ENCODE data around the gene CAPN8.

Gene CAPN8

DNA sequence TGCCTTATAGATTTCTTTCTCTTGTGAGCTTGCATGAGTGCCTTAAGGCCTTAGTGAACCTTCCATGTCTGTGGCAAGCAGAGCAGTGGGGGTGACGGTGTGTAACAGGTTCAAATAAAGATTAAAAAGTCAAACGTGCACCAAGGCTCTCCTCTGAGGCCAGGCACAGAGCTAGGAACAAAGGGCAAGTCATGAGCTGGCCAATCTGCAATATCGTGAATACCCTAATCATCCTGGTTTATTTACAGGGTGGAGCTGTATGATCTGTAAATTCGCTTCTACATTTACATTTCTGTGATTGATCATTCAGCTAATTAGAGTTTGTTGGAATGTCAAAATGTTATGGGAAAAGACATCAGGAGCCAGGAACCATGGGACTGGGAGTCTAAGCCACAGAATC is 120.2 kb downstream of the CAPN8 start:
- Mint-ChIP-seq H3K4me1 (ENCODE audit: low read depth) (no peaks in the 10 kb centered on the region), H3K4me3 (no peak overlapping the region), H3K36me3 (ENCODE audit: low read depth) (no peaks in the 10 kb centered on the region), H3K9me3 (no peaks in the 10 kb centered on the region), H3K27me3 (no peaks in the 10 kb centered on the region), H3K27ac (no peak overlapping the region)

DNA sequence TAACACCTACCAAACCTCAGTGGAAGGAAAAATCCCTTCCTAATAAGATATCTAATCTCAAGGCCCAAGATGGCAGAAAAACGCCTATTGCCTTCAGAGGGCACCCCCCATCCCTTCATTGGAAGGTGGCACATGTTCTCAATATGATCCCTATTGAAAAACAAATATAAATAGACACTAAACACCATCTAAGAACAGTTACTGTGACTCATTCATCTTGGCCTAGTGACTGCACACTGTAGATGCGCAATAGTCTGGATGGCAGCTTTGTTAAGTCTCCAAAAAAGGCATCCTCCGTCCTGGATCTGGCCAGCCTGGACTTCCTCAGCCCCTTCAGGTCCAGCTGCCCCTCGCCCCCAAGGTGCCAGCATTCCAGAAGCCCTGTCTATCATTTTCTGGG is 121.9 kb downstream of the CAPN8 start:
- H3K4me1 Mint-ChIP-seq (ENCODE audit: low read depth): no peaks in the 10 kb centered on the region
- no peaks in the 10 kb centered on the region for H3K9me3 Mint-ChIP-seq
- H3K27me3 Mint-ChIP-seq: peaks cover 2% of the 10 kb centered on the region
- H3K27ac Mint-ChIP-seq: no peak overlapping the region
- H3K4me3 Mint-ChIP-seq: no peak overlapping the region
- H3K36me3 Mint-ChIP-seq (ENCODE audit: low read depth): no peaks in the 10 kb centered on the region

DNA sequence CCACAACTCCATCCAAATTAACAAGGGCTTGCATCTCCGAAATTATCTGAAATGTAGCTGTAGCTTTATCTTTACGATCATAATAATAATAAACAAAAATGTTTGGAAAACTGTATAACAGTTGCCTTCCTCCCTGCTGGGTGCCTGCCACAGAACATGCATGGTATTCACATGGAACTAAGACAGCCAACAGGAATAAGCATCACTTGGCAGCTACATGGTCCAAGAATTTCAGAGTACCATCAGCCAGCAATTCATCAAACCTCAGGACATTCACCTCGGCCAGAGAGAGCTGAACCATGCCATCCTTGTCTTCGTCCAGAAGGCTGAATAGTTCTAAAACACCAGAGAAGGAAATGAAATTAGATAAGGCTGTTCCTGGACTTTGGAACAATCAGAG is 122.7 kb downstream of the CAPN8 start:
- no peaks in the 10 kb centered on the region for H3K9me3 Mint-ChIP-seq
- no peaks in the 10 kb centered on the region for H3K36me3 Mint-ChIP-seq (ENCODE audit: low read depth)
- no peak overlapping the region for H3K27ac Mint-ChIP-seq
- H3K4me3 Mint-ChIP-seq: no peak overlapping the region
- H3K4me1 Mint-ChIP-seq (ENCODE audit: low read depth): no peaks in the 10 kb centered on the region
- H3K27me3 Mint-ChIP-seq: peaks cover 4% of the 10 kb centered on the region

DNA sequence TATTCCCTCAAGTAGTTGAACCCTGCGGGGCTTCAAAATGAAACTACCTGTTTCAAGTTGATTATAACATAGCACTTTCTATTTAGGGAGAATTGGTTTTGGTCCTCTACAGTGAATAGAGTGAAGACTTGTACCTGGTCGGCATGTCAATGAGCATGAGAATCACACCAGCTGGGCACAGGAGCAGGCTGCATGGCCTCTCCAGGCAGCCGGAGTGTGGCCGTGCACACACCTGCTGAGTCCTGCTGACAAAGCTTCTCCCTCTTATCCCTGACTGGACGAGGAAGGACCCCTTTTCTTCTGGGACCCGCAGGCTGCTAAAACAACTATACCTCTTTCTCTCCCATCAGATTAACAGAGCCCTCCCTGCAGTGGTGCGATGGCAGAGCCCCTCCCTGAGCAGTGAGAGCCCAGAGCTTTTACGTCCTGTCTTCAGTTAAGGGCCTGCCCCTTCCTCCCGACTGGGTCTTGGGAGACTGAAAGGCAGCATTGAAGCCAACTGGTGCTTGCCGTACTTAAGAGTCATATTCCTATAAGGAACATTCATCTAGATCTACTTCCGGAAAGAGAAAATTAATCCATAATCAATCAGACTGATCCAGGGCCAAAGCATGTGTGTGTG is 124.9 kb downstream of the CAPN8 start:
- Mint-ChIP-seq H3K27ac (no peak overlapping the region), H3K4me3 (no peak overlapping the region), H3K4me1 (ENCODE audit: low read depth) (no peaks in the 10 kb centered on the region), H3K36me3 (ENCODE audit: low read depth) (no peaks in the 10 kb centered on the region), H3K27me3 (peaks cover 4% of the 10 kb centered on the region), H3K9me3 (no peaks in the 10 kb centered on the region)

DNA sequence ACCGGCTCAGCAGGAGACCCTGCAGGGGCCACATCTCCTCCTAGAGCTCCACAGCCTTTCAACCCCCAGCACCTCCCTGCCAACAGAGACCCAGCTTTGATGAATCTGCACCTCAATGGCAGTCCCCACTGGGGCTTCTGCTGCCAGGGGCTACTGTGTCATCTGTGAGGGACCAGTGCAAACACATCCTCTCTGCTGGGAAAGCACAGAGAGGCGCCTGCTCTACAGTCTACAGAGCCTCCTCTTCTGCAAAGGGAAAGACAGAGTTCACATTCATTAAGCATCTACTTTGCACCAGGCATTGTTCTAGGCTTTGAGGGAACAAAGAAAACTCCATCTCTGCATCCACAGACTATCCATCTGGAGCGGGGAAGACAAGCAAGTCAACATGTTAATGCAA is 125.8 kb downstream of the CAPN8 start:
- Mint-ChIP-seq H3K4me3 (no peak overlapping the region), H3K27me3 (peaks cover 4% of the 10 kb centered on the region), H3K4me1 (ENCODE audit: low read depth) (no peaks in the 10 kb centered on the region), H3K36me3 (ENCODE audit: low read depth) (no peaks in the 10 kb centered on the region), H3K27ac (no peak overlapping the region), H3K9me3 (no peaks in the 10 kb centered on the region)

DNA sequence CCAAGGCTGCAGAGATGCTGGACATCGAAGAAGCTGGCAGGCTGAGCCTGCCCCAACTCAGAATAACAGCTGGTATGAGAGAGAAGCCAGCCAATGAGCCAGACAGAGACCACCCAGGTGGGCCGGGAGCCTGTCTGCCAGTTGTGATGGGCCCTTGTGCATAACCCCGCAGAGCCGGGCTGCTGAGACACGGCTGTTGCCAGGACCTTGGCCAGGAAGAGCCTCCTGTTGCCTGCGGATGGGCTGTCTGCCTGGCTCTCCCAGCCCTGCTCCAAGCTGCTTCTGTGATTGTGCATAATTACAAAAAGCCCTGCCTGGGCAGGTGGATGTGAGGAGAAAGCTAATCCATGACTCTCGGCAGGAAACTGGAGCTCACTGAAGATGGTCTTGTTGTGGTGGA is 126.5 kb downstream of the CAPN8 start:
- Mint-ChIP-seq H3K4me1 (ENCODE audit: low read depth) (no peaks in the 10 kb centered on the region), H3K27me3 (peaks cover 4% of the 10 kb centered on the region), H3K4me3 (no peak overlapping the region), H3K27ac (no peak overlapping the region), H3K9me3 (no peaks in the 10 kb centered on the region), H3K36me3 (ENCODE audit: low read depth) (no peaks in the 10 kb centered on the region)

DNA sequence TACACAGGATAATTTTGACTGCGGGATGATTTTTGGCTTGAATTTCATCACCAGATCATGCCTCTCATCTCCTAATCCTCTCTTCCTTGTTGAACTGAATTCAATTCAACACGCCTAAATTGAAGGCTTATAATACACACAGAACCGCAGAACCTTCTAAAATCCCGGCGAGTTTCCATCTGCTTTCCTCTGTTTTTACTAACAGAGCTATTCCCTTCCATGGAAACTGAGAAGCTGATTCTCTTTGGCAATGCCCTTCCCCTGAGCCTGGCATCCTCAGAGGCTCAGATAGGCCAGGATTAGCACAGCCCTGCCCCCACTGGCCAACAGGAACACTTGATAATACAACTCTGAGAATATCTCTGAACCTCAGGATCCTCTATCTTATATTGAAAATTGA is 130.2 kb downstream of the CAPN8 start:
- H3K27ac Mint-ChIP-seq: no peak overlapping the region
- H3K9me3 Mint-ChIP-seq: no peaks in the 10 kb centered on the region
- no peaks in the 10 kb centered on the region for H3K4me1 Mint-ChIP-seq (ENCODE audit: low read depth)
- H3K36me3 Mint-ChIP-seq (ENCODE audit: low read depth): no peaks in the 10 kb centered on the region
- peaks cover 8% of the 10 kb centered on the region for H3K27me3 Mint-ChIP-seq
- H3K4me3 Mint-ChIP-seq: no peak overlapping the region

DNA sequence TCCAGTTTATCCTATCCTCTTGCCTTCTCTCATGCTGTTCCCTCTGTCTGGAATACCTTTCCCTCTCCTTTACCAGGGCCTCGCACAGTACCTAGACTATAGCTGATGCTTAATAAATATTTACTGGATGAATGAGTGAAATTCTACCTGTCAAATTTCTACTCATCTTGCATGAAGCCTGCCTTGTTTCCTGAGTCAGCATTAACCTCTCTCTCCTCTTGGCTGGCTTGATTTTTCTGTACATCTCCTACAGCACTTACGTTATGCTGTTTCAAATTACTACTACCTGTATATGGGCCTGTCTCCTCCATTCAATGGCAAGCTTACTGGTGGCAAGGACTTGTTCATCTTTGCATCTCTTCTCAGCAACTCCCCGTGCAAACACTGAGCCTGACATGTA is 130.8 kb downstream of the CAPN8 start:
- Mint-ChIP-seq H3K9me3 (no peaks in the 10 kb centered on the region), H3K36me3 (ENCODE audit: low read depth) (no peaks in the 10 kb centered on the region), H3K27me3 (peaks cover 8% of the 10 kb centered on the region), H3K27ac (no peak overlapping the region), H3K4me3 (no peak overlapping the region), H3K4me1 (ENCODE audit: low read depth) (no peaks in the 10 kb centered on the region)

DNA sequence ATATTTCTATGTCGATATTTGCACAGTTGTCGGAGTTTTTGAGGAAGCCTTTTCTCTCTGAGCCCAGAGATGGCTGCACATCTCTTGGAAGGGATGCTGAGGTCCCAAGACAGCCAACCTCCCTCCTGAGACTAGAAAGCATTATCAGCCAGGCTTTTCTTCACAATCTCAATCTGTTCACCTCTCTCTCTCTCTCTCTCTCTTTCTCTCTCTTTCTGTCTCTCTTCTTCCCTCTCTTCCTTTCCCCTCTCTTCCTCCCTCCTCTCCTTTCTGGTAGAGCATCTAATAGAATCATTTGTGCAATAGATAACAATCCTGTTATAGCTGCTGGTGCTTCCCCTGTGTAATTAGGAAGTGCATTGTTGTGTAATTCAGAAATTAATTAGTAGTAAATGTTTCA is 131.8 kb downstream of the CAPN8 start:
- H3K36me3 Mint-ChIP-seq (ENCODE audit: low read depth): no peaks in the 10 kb centered on the region
- H3K27me3 Mint-ChIP-seq: peaks cover 8% of the 10 kb centered on the region
- no peak overlapping the region for H3K4me3 Mint-ChIP-seq
- H3K4me1 Mint-ChIP-seq (ENCODE audit: low read depth): no peaks in the 10 kb centered on the region
- H3K9me3 Mint-ChIP-seq: no peaks in the 10 kb centered on the region
- H3K27ac Mint-ChIP-seq: no peak overlapping the region

DNA sequence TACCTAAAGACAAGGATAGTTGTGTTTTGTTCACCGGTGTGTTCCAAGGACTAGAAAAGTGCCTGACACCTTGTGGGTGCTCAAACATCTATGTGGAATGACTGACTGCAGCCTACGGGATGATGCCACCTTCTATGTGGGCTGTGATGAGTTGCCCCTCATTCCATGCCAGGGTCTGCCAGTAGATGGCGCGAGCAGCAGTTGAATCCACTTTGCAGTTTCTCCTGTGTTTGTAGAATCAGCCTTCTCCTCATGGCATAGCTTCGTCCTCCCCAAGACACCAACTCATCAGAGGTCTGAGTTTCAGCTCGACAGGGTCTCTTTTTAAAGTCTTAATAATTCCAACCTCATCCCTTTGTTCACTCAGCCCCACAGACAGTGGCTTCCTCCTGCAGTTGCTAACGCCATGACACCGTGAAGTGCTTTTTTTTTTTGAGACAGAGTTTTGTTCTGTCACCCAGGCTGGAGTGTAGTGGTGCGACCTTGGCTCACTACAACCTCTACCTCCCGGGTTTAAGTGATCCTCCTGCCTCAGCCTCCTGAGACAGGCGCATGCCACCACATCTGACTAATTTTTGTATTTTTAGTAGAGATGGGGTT is 133.7 kb downstream of the CAPN8 start:
- peaks cover 5% of the 10 kb centered on the region for H3K27me3 Mint-ChIP-seq
- H3K27ac Mint-ChIP-seq: peak overlapping the region; percentile 7

DNA sequence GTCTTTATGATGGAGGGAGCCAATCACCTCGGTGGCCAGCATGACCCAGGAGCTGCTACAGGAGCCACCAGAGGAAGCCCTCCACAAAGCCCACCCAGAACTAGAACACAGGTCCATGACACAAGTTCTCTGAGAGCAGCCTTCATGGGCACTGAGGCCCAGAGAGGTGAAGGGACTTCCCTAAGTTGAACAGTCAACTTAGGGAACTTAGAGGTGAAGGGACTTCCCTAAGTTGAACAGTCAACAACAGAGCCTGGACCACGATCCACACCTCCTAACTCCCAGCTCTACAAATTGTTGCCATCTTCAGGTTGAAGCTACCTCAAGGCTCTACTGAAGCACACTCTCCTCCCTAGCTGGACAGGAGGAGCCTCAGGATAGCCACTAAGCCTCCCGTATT is 139.5 kb downstream of the CAPN8 start:
- Mint-ChIP-seq H3K27ac (peak overlapping the region; percentile 2), H3K4me3 (no peak overlapping the region), H3K36me3 (ENCODE audit: low read depth) (no peaks in the 10 kb centered on the region), H3K4me1 (ENCODE audit: low read depth) (peaks cover 5% of the 10 kb centered on the region), H3K9me3 (peaks cover 10% of the 10 kb centered on the region), H3K27me3 (no peaks in the 10 kb centered on the region)

More for the DNA sequence above, 133.7 kb downstream of the CAPN8 start:
- Mint-ChIP-seq H3K4me1 (ENCODE audit: low read depth) (no peaks in the 10 kb centered on the region), H3K4me3 (no peak overlapping the region), H3K9me3 (peaks cover 10% of the 10 kb centered on the region), H3K36me3 (ENCODE audit: low read depth) (no peaks in the 10 kb centered on the region)

DNA sequence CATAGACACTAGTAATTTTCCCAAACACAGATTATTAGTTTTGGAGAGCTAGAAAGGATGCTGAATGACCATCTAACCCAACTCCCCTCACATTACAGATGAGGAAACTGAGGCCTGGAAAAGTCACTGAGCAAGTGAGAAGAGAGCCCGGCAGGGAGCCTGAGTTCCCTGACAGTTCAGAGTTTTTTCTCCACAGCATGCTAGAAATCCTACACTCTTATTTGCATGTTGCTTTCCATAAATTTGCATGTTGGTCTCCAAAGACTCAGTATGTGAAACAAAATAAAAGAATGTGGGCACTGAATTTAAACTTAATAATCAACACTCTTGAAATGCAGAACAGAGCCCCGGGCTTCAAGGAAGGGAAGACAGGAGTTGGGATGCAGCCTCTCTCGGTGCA is 140.0 kb downstream of the CAPN8 start:
- H3K9me3 Mint-ChIP-seq: peaks cover 10% of the 10 kb centered on the region
- peaks cover 5% of the 10 kb centered on the region for H3K4me1 Mint-ChIP-seq (ENCODE audit: low read depth)
- H3K36me3 Mint-ChIP-seq (ENCODE audit: low read depth): no peaks in the 10 kb centered on the region
- no peaks in the 10 kb centered on the region for H3K27me3 Mint-ChIP-seq
- no peak overlapping the region for H3K4me3 Mint-ChIP-seq
- peak overlapping the region; percentile 2 for H3K27ac Mint-ChIP-seq

DNA sequence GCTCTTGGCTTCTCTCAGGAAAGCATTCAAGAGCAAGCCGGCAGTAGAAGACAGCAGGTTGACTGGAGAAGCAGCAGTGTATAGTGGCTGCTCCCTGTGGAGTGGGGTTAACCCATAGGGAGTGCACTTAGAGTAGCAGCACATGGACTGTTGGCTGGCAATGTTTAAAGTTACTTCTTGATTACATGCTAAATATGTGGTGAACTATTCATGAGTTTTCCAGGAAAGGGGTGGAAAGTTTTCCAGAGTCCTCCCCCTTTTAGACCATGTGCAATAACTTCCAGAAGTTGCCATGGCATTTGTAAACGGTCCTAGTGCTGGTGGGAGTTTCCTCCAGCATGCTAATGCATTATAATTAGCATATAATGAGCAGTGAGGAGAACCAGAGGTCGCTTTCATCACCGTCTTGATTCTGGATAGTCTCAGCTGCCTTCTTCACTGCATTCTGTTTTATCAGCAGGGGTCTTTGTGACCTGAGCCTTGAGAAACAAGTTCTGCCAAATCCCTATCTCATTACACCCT is 140.5 kb downstream of the CAPN8 start:
- Mint-ChIP-seq H3K27me3 (no peaks in the 10 kb centered on the region), H3K4me1 (ENCODE audit: low read depth) (peaks cover 5% of the 10 kb centered on the region), H3K36me3 (ENCODE audit: low read depth) (no peaks in the 10 kb centered on the region), H3K4me3 (no peak overlapping the region), H3K27ac (no peak overlapping the region), H3K9me3 (peaks cover 10% of the 10 kb centered on the region)

DNA sequence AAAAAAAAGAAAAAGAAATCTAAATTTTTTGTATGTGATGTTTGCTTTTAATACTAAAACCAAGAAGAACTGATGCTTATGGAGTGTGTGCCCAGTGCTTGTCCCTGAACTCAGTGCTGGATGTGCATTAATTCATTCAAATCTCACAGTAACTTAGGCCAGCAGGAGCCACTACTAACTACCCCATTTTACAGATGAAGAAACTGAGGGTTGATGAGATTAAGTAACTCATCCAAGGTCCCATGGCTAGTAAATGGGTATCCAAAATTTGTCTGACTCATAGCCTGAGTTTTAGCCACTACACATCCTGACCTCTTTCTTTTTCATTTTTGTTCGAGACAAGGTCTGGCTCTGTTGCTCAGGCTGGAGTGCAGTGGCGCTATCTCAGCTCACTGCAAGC is 144.4 kb downstream of the CAPN8 start:
- Mint-ChIP-seq H3K9me3 (no peaks in the 10 kb centered on the region), H3K4me3 (no peak overlapping the region), H3K27ac (no peak overlapping the region), H3K4me1 (ENCODE audit: low read depth) (peaks cover 8% of the 10 kb centered on the region), H3K27me3 (no peaks in the 10 kb centered on the region), H3K36me3 (ENCODE audit: low read depth) (no peaks in the 10 kb centered on the region)

DNA sequence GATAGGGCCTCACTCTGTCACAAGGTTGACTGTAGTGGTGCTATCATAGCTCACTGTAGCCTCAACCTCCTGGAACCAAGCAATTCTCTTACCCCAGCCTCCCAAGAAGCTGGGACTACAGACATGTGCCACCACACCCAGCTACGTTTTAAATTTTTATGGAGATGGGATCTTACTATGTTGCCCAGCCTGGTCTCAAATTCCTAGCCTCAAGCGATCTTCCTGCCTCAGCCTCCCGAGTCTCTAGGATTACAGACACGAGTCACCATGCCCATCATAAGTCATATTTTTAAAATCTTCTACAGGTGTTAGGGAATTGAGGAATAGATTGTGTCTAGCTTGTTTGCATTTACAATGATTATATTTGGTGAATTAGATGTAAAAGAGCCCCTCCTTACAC is 145.3 kb downstream of the CAPN8 start:
- no peak overlapping the region for H3K4me3 Mint-ChIP-seq
- H3K9me3 Mint-ChIP-seq: no peaks in the 10 kb centered on the region
- H3K27me3 Mint-ChIP-seq: no peaks in the 10 kb centered on the region
- peaks cover 13% of the 10 kb centered on the region for H3K4me1 Mint-ChIP-seq (ENCODE audit: low read depth)
- H3K27ac Mint-ChIP-seq: no peak overlapping the region
- H3K36me3 Mint-ChIP-seq (ENCODE audit: low read depth): no peaks in the 10 kb centered on the region

DNA sequence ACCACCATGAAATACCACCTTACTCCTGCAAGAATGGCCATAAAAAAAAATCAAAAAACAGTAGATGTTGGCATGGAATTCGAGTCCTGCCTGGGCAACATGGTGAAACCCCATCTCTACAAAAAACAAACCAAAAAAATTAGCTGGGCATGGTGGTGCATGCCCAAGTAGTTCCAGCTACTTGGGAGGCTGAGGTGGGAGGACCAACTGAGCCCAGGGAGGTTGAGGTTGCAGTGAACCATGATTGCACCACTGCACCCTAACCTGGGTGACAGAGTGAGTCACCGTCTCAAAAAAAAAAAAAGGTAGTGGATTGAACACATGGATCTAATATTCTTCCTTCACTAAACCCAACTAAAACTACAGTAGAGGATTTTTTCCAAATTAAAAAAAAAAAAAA is 146.4 kb downstream of the CAPN8 start:
- Mint-ChIP-seq H3K4me3 (no peak overlapping the region), H3K27me3 (no peaks in the 10 kb centered on the region), H3K27ac (no peak overlapping the region), H3K9me3 (no peaks in the 10 kb centered on the region), H3K36me3 (ENCODE audit: low read depth) (no peaks in the 10 kb centered on the region), H3K4me1 (ENCODE audit: low read depth) (peaks cover 24% of the 10 kb centered on the region)
